ENCODE results near the gene ZNF544.

ZNF544 gene

DNA sequence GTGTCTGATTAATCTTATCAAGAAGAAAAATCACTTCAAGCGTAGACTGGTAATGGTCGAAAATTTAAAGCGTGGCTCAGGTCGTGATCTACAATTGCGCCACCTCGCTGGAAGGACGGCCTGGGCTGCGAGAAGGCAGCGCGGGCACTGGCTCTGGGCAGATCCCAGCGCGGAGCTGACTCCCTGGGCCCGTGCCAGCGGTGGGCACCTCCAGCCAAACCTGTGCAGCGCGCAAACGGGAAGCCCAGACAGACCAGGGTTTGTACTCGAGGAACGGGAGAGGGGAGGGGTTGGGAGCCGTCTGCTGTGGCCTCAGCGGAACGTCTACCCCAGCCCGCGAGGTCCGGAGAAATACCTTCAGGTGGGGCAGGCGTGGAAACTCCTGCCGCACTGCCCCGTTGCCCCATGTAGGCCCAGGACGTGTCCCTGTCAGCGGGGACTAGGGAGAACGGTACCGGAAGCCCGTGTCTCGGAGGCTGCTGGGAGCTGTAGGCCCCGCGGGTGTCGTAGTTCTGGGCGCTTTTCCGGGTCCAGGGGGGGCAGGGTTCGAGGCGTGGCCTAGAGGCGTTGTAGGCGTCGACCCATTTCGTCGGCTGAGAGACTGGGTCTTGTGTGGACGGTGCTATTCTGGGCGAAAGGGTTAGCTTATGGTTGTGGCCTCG lies 24.8 kb upstream of the ZNF544 start:
- H3K14ac ChIP-seq (ENCODE audit: low read length in 2 of 2): no peak overlapping the region
- WGBS: 61% methylated on average over 48 of the region's 49 CpGs

GRCh38 chr19:58204566-58204965 lies 24.1 kb upstream of the ZNF544 start:
- Histone ChIP-seq H3K23ac (ENCODE audit: low read length in 2 of 2) (no peak overlapping the region), H4K91ac (ENCODE audit: low read length) (no peak overlapping the region), H3K4ac (ENCODE audit: low read depth in 1 of 2, low read length in 2 of 2) (no peak overlapping the region), H3K9ac (ENCODE audit: low read length) (no peak overlapping the region), H3K18ac (ENCODE audit: low read depth in 1 of 2, low read length in 2 of 2) (no peak overlapping the region), H3K9me3 (ENCODE audit: control insufficient read depth, low read length) (peaks cover 98% of the 10 kb centered on the region), H2AFZ (ENCODE audit: low read depth, low read length) (no peak overlapping the region), H4K8ac (ENCODE audit: low read length) (no peak overlapping the region), H2BK15ac (ENCODE audit: low read depth, poor library complexity, severe bottlenecking) (no peak overlapping the region), H3K27me3 (ENCODE audit: control insufficient read depth in 1 of 2, insufficient read depth in 1 of 2, low read length in 2 of 2) (no peaks in the 10 kb centered on the region), H3K14ac (ENCODE audit: low read length in 2 of 2) (no peak overlapping the region), H2BK120ac (ENCODE audit: low read depth, low read length) (no peak overlapping the region), H2AK5ac (ENCODE audit: low read length, severe bottlenecking) (no peak overlapping the region), H3K4me2 (ENCODE audit: low read length, poor library complexity, severe bottlenecking) (no peak overlapping the region), H2BK5ac (ENCODE audit: low read depth, low read length, poor library complexity, severe bottlenecking) (no peak overlapping the region), H3K27ac (ENCODE audit: low read length, poor library complexity, severe bottlenecking) (no peak overlapping the region), H3K4me3 (ENCODE audit: insufficient read depth in 1 of 2, low read depth in 1 of 2, low read length in 2 of 2) (peak overlapping the region in 1 of 2 experiments; percentile 52), H3K36me3 (ENCODE audit: control insufficient read depth in 1 of 2, insufficient read depth in 2 of 2, low read depth in 1 of 2, low read length in 2 of 2) (peaks cover 75 to 77% of the 10 kb centered on the region in 2 experiments), H2BK12ac (ENCODE audit: low read length in 2 of 2) (no peak overlapping the region), H3K4me1 (ENCODE audit: control insufficient read depth, insufficient read depth, low read depth, low read length) (no peaks in the 10 kb centered on the region), H3K79me1 (replicated peaks; ENCODE audit: low read length, poor library complexity, severe bottlenecking) (peaks cover 47% of the 10 kb centered on the region)
- WGBS: 75% methylated on average over 15 of the region's 15 CpGs
- DNase-seq: no peak

More for the DNA sequence above, 24.8 kb upstream of the ZNF544 start:
- Histone ChIP-seq H2BK120ac (ENCODE audit: low read depth, low read length) (no peak overlapping the region), H2AFZ (ENCODE audit: low read depth, low read length) (no peak overlapping the region), H3K18ac (ENCODE audit: low read depth in 1 of 2, low read length in 2 of 2) (no peak overlapping the region), H3K27ac (ENCODE audit: low read length, poor library complexity, severe bottlenecking) (no peak overlapping the region), H3K23ac (ENCODE audit: low read length in 2 of 2) (no peak overlapping the region), H3K79me1 (replicated peaks; ENCODE audit: low read length, poor library complexity, severe bottlenecking) (peaks cover 41% of the 10 kb centered on the region), H3K4ac (ENCODE audit: low read depth in 1 of 2, low read length in 2 of 2) (no peak overlapping the region), H3K4me3 (ENCODE audit: insufficient read depth in 1 of 2, low read depth in 1 of 2, low read length in 2 of 2) (peak overlapping the region; percentile 17 to 52), H4K91ac (ENCODE audit: low read length) (no peak overlapping the region), H2BK5ac (ENCODE audit: low read depth, low read length, poor library complexity, severe bottlenecking) (no peak overlapping the region), H4K8ac (ENCODE audit: low read length) (no peak overlapping the region), H3K4me2 (ENCODE audit: low read length, poor library complexity, severe bottlenecking) (no peak overlapping the region), H3K4me1 (ENCODE audit: control insufficient read depth, insufficient read depth, low read depth, low read length) (no peaks in the 10 kb centered on the region), H2AK5ac (ENCODE audit: low read length, severe bottlenecking) (no peak overlapping the region), H3K9me3 (ENCODE audit: control insufficient read depth, low read length) (peaks cover 98% of the 10 kb centered on the region), H3K27me3 (ENCODE audit: control insufficient read depth in 1 of 2, insufficient read depth in 1 of 2, low read length in 2 of 2) (no peaks in the 10 kb centered on the region), H3K9ac (ENCODE audit: low read length) (no peak overlapping the region), H2BK15ac (ENCODE audit: low read depth, poor library complexity, severe bottlenecking) (no peak overlapping the region), H2BK12ac (ENCODE audit: low read length in 2 of 2) (no peak overlapping the region), H3K36me3 (ENCODE audit: control insufficient read depth in 1 of 2, insufficient read depth in 2 of 2, low read depth in 1 of 2, low read length in 2 of 2) (peaks cover 72 to 77% of the 10 kb centered on the region in 2 experiments)
- DNase-seq: no peak

GRCh38 chr19:58209577-58209976 lies 19.1 kb upstream of the ZNF544 start:
- Histone ChIP-seq H3K27ac (ENCODE audit: low read length, poor library complexity, severe bottlenecking) (no peak overlapping the region), H3K14ac (ENCODE audit: low read length in 2 of 2) (no peak overlapping the region), H3K4me1 (ENCODE audit: control insufficient read depth, insufficient read depth, low read depth, low read length) (no peaks in the 10 kb centered on the region), H3K9ac (ENCODE audit: low read length) (no peak overlapping the region), H3K18ac (ENCODE audit: low read depth in 1 of 2, low read length in 2 of 2) (no peak overlapping the region), H3K4me3 (ENCODE audit: insufficient read depth in 1 of 2, low read depth in 1 of 2, low read length in 2 of 2) (peak overlapping the region in 1 of 2 experiments; percentile 67), H2BK120ac (ENCODE audit: low read depth, low read length) (no peak overlapping the region), H3K27me3 (ENCODE audit: control insufficient read depth in 1 of 2, insufficient read depth in 1 of 2, low read length in 2 of 2) (no peaks in the 10 kb centered on the region), H4K8ac (ENCODE audit: low read length) (no peak overlapping the region), H2BK15ac (ENCODE audit: low read depth, poor library complexity, severe bottlenecking) (no peak overlapping the region), H4K91ac (ENCODE audit: low read length) (no peak overlapping the region), H3K36me3 (ENCODE audit: control insufficient read depth in 1 of 2, insufficient read depth in 2 of 2, low read depth in 1 of 2, low read length in 2 of 2) (peaks cover 79 to 91% of the 10 kb centered on the region in 2 experiments), H3K79me1 (replicated peaks; ENCODE audit: low read length, poor library complexity, severe bottlenecking) (peaks cover 35% of the 10 kb centered on the region), H3K23ac (ENCODE audit: low read length in 2 of 2) (no peak overlapping the region), H3K9me3 (ENCODE audit: control insufficient read depth, low read length) (peaks cover 100% of the 10 kb centered on the region), H3K4ac (ENCODE audit: low read depth in 1 of 2, low read length in 2 of 2) (no peak overlapping the region), H2BK12ac (ENCODE audit: low read length in 2 of 2) (no peak overlapping the region), H2AFZ (ENCODE audit: low read depth, low read length) (no peak overlapping the region), H2AK5ac (ENCODE audit: low read length, severe bottlenecking) (no peak overlapping the region), H3K4me2 (ENCODE audit: low read length, poor library complexity, severe bottlenecking) (no peak overlapping the region), H2BK5ac (ENCODE audit: low read depth, low read length, poor library complexity, severe bottlenecking) (no peak overlapping the region)
- WGBS: 100% methylated on average over 8 of the region's 8 CpGs
- DNase-seq: no peak

GRCh38 chr19:58212336-58213074 lies 16.2 kb upstream of the ZNF544 start:
- Histone ChIP-seq H3K4me3 (ENCODE audit: insufficient read depth in 1 of 2, low read depth in 1 of 2, low read length in 2 of 2) (peak overlapping the region in 1 of 2 experiments; percentile 66), H2BK5ac (ENCODE audit: low read depth, low read length, poor library complexity, severe bottlenecking) (no peak overlapping the region), H3K9ac (ENCODE audit: low read length) (no peak overlapping the region), H3K14ac (ENCODE audit: low read length in 2 of 2) (no peak overlapping the region), H3K27ac (ENCODE audit: low read length, poor library complexity, severe bottlenecking) (no peak overlapping the region), H2BK12ac (ENCODE audit: low read length in 2 of 2) (no peak overlapping the region), H3K9me3 (ENCODE audit: control insufficient read depth, low read length) (peaks cover 100% of the 10 kb centered on the region), H2AFZ (ENCODE audit: low read depth, low read length) (no peak overlapping the region), H3K18ac (ENCODE audit: low read depth in 1 of 2, low read length in 2 of 2) (no peak overlapping the region), H3K4me2 (ENCODE audit: low read length, poor library complexity, severe bottlenecking) (no peak overlapping the region), H2BK120ac (ENCODE audit: low read depth, low read length) (no peak overlapping the region), H2BK15ac (ENCODE audit: low read depth, poor library complexity, severe bottlenecking) (no peak overlapping the region), H4K91ac (ENCODE audit: low read length) (no peak overlapping the region), H3K23ac (ENCODE audit: low read length in 2 of 2) (no peak overlapping the region), H3K4ac (ENCODE audit: low read depth in 1 of 2, low read length in 2 of 2) (no peak overlapping the region), H2AK5ac (ENCODE audit: low read length, severe bottlenecking) (no peak overlapping the region), H3K4me1 (ENCODE audit: control insufficient read depth, insufficient read depth, low read depth, low read length) (no peaks in the 10 kb centered on the region), H4K8ac (ENCODE audit: low read length) (no peak overlapping the region), H3K27me3 (ENCODE audit: control insufficient read depth in 1 of 2, insufficient read depth in 1 of 2, low read length in 2 of 2) (no peaks in the 10 kb centered on the region), H3K79me1 (replicated peaks; ENCODE audit: low read length, poor library complexity, severe bottlenecking) (peaks cover 25% of the 10 kb centered on the region), H3K36me3 (ENCODE audit: control insufficient read depth in 1 of 2, insufficient read depth in 2 of 2, low read depth in 1 of 2, low read length in 2 of 2) (peaks cover 69% of the 10 kb centered on the region in 2 experiments)
- DNase-seq: no peak
- WGBS: 98% methylated on average over 17 of the region's 17 CpGs

All from mesenchymal stem cell (in vitro differentiated cells and primary cell).